ENCODE data around the gene KCNH4. TPM values are rescaled to one million over a fixed set of nuclear protein-coding genes. Genes with fewer than 3 reads are reported as not detected.
A peak's percentile ranks its signal among the peaks of the same experiment; 100 is the strongest.

Gene KCNH4
- polyA plus RNA-seq, 3 donors: 0.05 TPM; not detected in 2

GRCh38 chr17:42109086-42109485, 71.9 kb downstream of the KCNH4 start:
- Histone ChIP-seq H3K27ac (ENCODE audit: low read depth in 1 of 2, low read length in 2 of 2) (no peak overlapping the region), H3K9ac (ENCODE audit: insufficient read depth, low read length, poor library complexity, severe bottlenecking) (no peak overlapping the region), H3K4me3 (replicated peaks in 1 of 3; ENCODE audit: low read depth in 2 of 3, low read length in 3 of 3) (no peak overlapping the region), H3K27me3 (ENCODE audit: control insufficient read depth in 2 of 2, insufficient read depth in 2 of 2, low read length in 2 of 2) (no peaks in the 10 kb centered on the region), H3K79me2 (ENCODE audit: insufficient read depth, low read length) (peaks cover 5% of the 10 kb centered on the region), H3K9me3 (replicated peaks in 1 of 2; ENCODE audit: control insufficient read depth in 1 of 2, insufficient read depth in 1 of 2, low read length in 2 of 2) (no peaks in the 10 kb centered on the region), H3K4me2 (replicated peaks; ENCODE audit: extremely low read depth, low read length, poor library complexity, severe bottlenecking) (no peak overlapping the region), H3K4me1 (ENCODE audit: control insufficient read depth in 1 of 2, insufficient read depth in 2 of 2, low read length in 2 of 2) (peaks cover 29 to 35% of the 10 kb centered on the region in 2 donors), H3K36me3 (replicated peaks in 1 of 2; ENCODE audit: control insufficient read depth in 1 of 2, insufficient read depth in 2 of 2, low read length in 2 of 2) (peaks cover 14 to 32% of the 10 kb centered on the region in 2 donors), H4K20me1 (ENCODE audit: insufficient read depth, low read length) (no peaks in the 10 kb centered on the region), H2AFZ (ENCODE audit: insufficient read depth, low read depth, low read length, poor library complexity, severe bottlenecking) (no peak overlapping the region)
- Mint-ChIP-seq H3K4me3 (no peak overlapping the region), H3K27me3 (ENCODE audit: low read depth in 3 of 3) (peaks cover 0 to 11% (median 0%) of the 10 kb centered on the region in 3 donors), H3K36me3 (peaks cover 44 to 52% of the 10 kb centered on the region in 2 donors), H3K9me3 (no peaks in the 10 kb centered on the region), H3K27ac (peak overlapping the region in 3 of 7 donors; percentile 38 to 74 (median 57)), H3K4me1 (peaks cover 29% of the 10 kb centered on the region)
- intact Hi-C loops (cut with micrococcal nuclease): no loop called here
- TF ChIP-seq CTCF (IDR thresholded peaks at IDR 0.05): no peak
- no peak for DNase-seq
- 96% methylated on average over 9 of the region's 9 CpGs for WGBS (ENCODE audit: insufficient coverage)

- WGBS (ENCODE audit: insufficient coverage): 39% methylated on average over 51 of the region's 51 CpGs
- H3K4me3 ChIP-seq (replicated peaks in 1 of 3; ENCODE audit: low read depth in 2 of 3, low read length in 3 of 3): peak overlapping the region; percentile 28 to 75 (median 35)
- peaks cover 52 to 62% of the 10 kb centered on the region in 2 donors for H3K36me3 Mint-ChIP-seq
- H3K9me3 Mint-ChIP-seq: no peaks in the 10 kb centered on the region
- H3K27ac ChIP-seq (ENCODE audit: low read depth in 1 of 2, low read length in 2 of 2): no peak overlapping the region
- H3K79me2 ChIP-seq (ENCODE audit: insufficient read depth, low read length): peaks cover 5% of the 10 kb centered on the region
- H3K27me3 Mint-ChIP-seq (ENCODE audit: low read depth in 3 of 3): peaks cover 0 to 11% (median 1%) of the 10 kb centered on the region in 3 donors
- peaks cover 24 to 29% of the 10 kb centered on the region in 2 donors for H3K4me1 ChIP-seq (ENCODE audit: control insufficient read depth in 1 of 2, insufficient read depth in 2 of 2, low read length in 2 of 2)
- H2AFZ ChIP-seq (ENCODE audit: insufficient read depth, low read depth, low read length, poor library complexity, severe bottlenecking): peak overlapping the region; percentile 78
- peak; percentile 73 to 76 (median 74) for DNase-seq
- H3K4me1 Mint-ChIP-seq: peaks cover 28% of the 10 kb centered on the region
- H3K36me3 ChIP-seq (replicated peaks in 1 of 2; ENCODE audit: control insufficient read depth in 1 of 2, insufficient read depth in 2 of 2, low read length in 2 of 2): peaks cover 14 to 44% of the 10 kb centered on the region in 2 donors
- H3K9me3 ChIP-seq (replicated peaks in 1 of 2; ENCODE audit: control insufficient read depth in 1 of 2, insufficient read depth in 1 of 2, low read length in 2 of 2): no peaks in the 10 kb centered on the region
- TF ChIP-seq CTCF (IDR thresholded peaks at IDR 0.05): no peak
- H3K27ac Mint-ChIP-seq: peak overlapping the region in 2 of 7 donors; percentile 50 to 57
- H3K9ac ChIP-seq (ENCODE audit: insufficient read depth, low read length, poor library complexity, severe bottlenecking): peak overlapping the region; percentile 38
- intact Hi-C loops (cut with micrococcal nuclease): no loop called here
- H3K4me3 Mint-ChIP-seq: peak overlapping the region; percentile 72 to 79
- no peaks in the 10 kb centered on the region for H3K27me3 ChIP-seq (ENCODE audit: control insufficient read depth in 2 of 2, insufficient read depth in 2 of 2, low read length in 2 of 2)
- peak overlapping the region; percentile 82 for H3K4me2 ChIP-seq (replicated peaks; ENCODE audit: extremely low read depth, low read length, poor library complexity, severe bottlenecking)
- no peaks in the 10 kb centered on the region for H4K20me1 ChIP-seq (ENCODE audit: insufficient read depth, low read length)
Observed at GRCh38 chr17:42107597-42108576, 73.1 kb downstream of the KCNH4 start.

Measured in CD14-positive monocyte (primary cell).